Left lung (tissue), 10 donors: Measurements from ENCODE around the gene KIAA1671. TPM values are rescaled to one million over a fixed set of nuclear protein-coding genes. Genes with fewer than 3 reads are reported as not detected.

ENCODE experiments used
- ATAC-seq: fragments of 200-7000 bp; cut with Tn5 transposase; one replicate; pipeline ENCODE4 v1.9.1; 2020; ENCODE audit warnings: moderate library complexity
- DNase-seq, 4 donors: peaks; one replicate each; pipeline ENCODE4 v3.0.0-alpha.2; 2013 to 2020
- H3K27ac ChIP-seq, 2 donors: fragments of 200-600 bp; sonication (generic) in 1 of 2; one replicate each; pipeline versions ENCODE4 v1.5.0 to v1.8.0; 2020 to 2021
- H3K27me3 ChIP-seq, 2 donors: fragments of 200-600 bp; sonication (generic) in 1 of 2; one replicate each; pipeline versions ENCODE4 v1.5.0 to v1.8.0; 2020 to 2021
- H3K36me3 ChIP-seq, 2 donors: fragments of 200-600 bp; sonication (generic) in 1 of 2; one replicate each; pipeline versions ENCODE4 v1.5.0 to v1.8.0; 2020 to 2021
- H3K4me1 ChIP-seq, 2 donors: fragments of 200-600 bp; one replicate each; pipeline ENCODE4 v1.8.0; 2021
- H3K4me3 ChIP-seq, 2 donors: fragments of 200-600 bp; sonication (generic) in 1 of 2; one replicate each; pipeline versions ENCODE4 v1.5.0 to v1.8.0; 2020 to 2021; ENCODE audit warnings: mild to moderate bottlenecking in 1 of 2
- H3K9me3 ChIP-seq, 2 donors: fragments of 200-600 bp; sonication (generic) in 1 of 2; one replicate each; pipeline versions ENCODE4 v1.5.0 to v1.8.0; 2020 to 2021
- intact Hi-C, 2 donors: fragments of 100-400 bp; cut with DNase I; formaldehyde crosslinking; loops; one replicate each; pipeline versions ENCODE4 v1.11.2 to v1.14.2; 2022
- polyA plus RNA-seq, 6 donors: library from polyadenylated mRNA; unstranded; fragments of 120-200 nt; gene quantifications; one replicate each; pipeline ENCODE4 v1.2.1, GENCODE V29; 2013; ENCODE audit not compliant: insufficient read length in 6 of 6
- total RNA-seq, 2 donors: library from RNA; stranded (reverse); fragmentation: NEBNext Ultra II Directional; extraction: Animal tissue kit (Norgen Biotek cat#: 25700); gene quantifications; one replicate each; pipeline ENCODE4 v1.2.1, GENCODE V29; 2021
- TF ChIP-seq, protein P1 (sequence below), 2 donors: fragments of 200-600 bp; sonication (generic) in 1 of 2; IDR thresholded peaks; one replicate each; pipeline versions ENCODE4 v1.5.0 to v1.8.0; 2021; ENCODE audit warnings: antibody characterized with exemption in 2 of 2
- donor health status: DM: no; HTN: yes; CAD: no.
- donor health status: DM: no; HTN: no; CAD: no.

Gene KIAA1671
- total and polyA plus RNA-seq, 8 donors: 19.4 to 35.0 (median 23.4) TPM

DNA sequence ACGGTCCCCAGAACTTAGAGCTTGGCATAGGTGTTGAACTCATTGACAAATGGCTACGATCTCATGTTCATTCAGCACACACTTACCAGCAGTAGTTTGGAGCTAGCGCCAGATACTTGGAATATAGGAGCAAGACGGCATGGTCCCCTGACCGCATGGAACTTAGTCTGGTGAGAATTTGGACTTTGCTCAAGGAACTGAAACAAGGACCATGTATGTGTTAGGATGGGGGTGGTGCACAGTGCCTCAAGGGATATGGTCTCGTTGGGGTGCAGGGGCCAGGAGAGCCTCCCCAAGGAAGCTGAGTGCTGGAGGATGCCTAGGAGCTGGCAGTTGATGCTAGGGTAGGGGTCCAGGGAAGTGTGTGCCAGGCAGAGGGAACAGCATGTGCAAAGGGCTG lies 119.2 kb downstream of the KIAA1671 start:
- ATAC-seq (no peak), DNase-seq (no peak)
- TF ChIP-seq, protein P1, sequence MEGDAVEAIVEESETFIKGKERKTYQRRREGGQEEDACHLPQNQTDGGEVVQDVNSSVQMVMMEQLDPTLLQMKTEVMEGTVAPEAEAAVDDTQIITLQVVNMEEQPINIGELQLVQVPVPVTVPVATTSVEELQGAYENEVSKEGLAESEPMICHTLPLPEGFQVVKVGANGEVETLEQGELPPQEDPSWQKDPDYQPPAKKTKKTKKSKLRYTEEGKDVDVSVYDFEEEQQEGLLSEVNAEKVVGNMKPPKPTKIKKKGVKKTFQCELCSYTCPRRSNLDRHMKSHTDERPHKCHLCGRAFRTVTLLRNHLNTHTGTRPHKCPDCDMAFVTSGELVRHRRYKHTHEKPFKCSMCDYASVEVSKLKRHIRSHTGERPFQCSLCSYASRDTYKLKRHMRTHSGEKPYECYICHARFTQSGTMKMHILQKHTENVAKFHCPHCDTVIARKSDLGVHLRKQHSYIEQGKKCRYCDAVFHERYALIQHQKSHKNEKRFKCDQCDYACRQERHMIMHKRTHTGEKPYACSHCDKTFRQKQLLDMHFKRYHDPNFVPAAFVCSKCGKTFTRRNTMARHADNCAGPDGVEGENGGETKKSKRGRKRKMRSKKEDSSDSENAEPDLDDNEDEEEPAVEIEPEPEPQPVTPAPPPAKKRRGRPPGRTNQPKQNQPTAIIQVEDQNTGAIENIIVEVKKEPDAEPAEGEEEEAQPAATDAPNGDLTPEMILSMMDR (IDR thresholded peaks at IDR 0.05): no peak
- intact Hi-C loops: no loop called here
- H3K36me3 ChIP-seq: no peaks in the 10 kb centered on the region
- H3K27me3 ChIP-seq: peaks cover 0 to 12% of the 10 kb centered on the region in 2 donors
- no peak overlapping the region for H3K4me3 ChIP-seq
- peaks cover 9 to 12% of the 10 kb centered on the region in 2 donors for H3K4me1 ChIP-seq
- no peaks in the 10 kb centered on the region for H3K9me3 ChIP-seq
- no peak overlapping the region for H3K27ac ChIP-seq

- no peak overlapping the region for H3K27ac ChIP-seq
- H3K4me1 ChIP-seq: peaks cover 9 to 12% of the 10 kb centered on the region in 2 donors
- H3K36me3 ChIP-seq: no peaks in the 10 kb centered on the region
- H3K27me3 ChIP-seq: peaks cover 0 to 12% of the 10 kb centered on the region in 2 donors
- no peaks in the 10 kb centered on the region for H3K9me3 ChIP-seq
- ATAC-seq (no peak), DNase-seq (no peak)
- H3K4me3 ChIP-seq: no peak overlapping the region
- TF ChIP-seq, protein P1 (IDR thresholded peaks at IDR 0.05): no peak
- intact Hi-C loops: no loop called here
Measured at GRCh38 chr22:25072406-25072805, 119.9 kb downstream of the KIAA1671 start.

- Histone ChIP-seq H3K36me3 (no peaks in the 10 kb centered on the region), H3K9me3 (no peaks in the 10 kb centered on the region), H3K27me3 (no peaks in the 10 kb centered on the region), H3K27ac (no peak overlapping the region), H3K4me1 (no peaks in the 10 kb centered on the region), H3K4me3 (no peak overlapping the region)
- ATAC-seq (no peak), DNase-seq (no peak)
- intact Hi-C loops: no loop called here
- TF ChIP-seq, protein P1 (IDR thresholded peaks at IDR 0.05): no peak
Measured at GRCh38 chr22:25076336-25076735, 123.8 kb downstream of the KIAA1671 start.

DNA sequence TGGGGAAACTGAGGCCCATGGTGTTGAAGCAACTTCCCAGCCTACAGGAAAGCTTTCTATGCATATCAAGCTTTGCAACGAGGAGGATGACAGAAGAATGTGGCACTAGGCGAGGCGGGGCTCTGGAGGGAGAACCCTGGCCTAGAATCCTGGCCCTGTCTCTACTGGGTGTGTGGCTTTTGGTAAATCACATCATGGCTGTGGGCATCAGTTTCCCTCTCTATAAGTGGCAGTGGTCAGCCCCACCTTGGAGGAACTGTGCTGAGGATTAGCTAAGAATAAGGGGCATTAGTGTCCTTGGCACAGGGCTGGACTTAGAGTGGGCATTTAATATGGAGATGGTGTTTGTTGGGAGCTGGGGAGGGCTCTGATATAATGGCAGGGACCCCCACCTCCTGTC lies 124.5 kb downstream of the KIAA1671 start:
- intact Hi-C loops: no loop called here
- no peaks in the 10 kb centered on the region for H3K9me3 ChIP-seq
- no peak overlapping the region for H3K27ac ChIP-seq
- TF ChIP-seq, protein P1 (IDR thresholded peaks at IDR 0.05): no peak
- no peaks in the 10 kb centered on the region for H3K27me3 ChIP-seq
- H3K4me1 ChIP-seq: no peaks in the 10 kb centered on the region
- no peak for ATAC-seq
- no peak for DNase-seq
- no peaks in the 10 kb centered on the region for H3K36me3 ChIP-seq
- no peak overlapping the region for H3K4me3 ChIP-seq

DNA sequence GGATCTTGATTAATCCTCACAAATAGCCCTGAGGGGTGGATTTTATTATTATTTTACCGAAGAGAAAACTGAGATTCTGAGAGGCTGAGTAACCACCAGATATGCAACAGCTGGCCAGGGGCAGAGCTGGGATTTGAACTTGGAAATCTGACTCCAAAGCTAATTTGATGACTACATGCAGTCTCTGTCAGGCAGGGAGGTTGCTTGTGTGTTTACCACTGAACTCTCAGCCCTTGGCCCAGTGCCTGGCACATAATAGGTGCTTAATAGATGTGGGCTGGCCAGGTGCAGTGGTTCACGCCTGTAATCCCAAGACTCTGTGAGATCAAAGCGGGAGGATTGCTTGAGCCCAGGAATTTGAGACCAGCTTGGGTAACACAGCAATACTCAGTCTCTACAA lies 125.4 kb downstream of the KIAA1671 start:
- DNase-seq (no peak), ATAC-seq (no peak)
- H3K4me3 ChIP-seq: no peak overlapping the region
- H3K9me3 ChIP-seq: no peaks in the 10 kb centered on the region
- H3K4me1 ChIP-seq: no peaks in the 10 kb centered on the region
- no peak overlapping the region for H3K27ac ChIP-seq
- TF ChIP-seq, protein P1 (IDR thresholded peaks at IDR 0.05): no peak
- H3K27me3 ChIP-seq: no peaks in the 10 kb centered on the region
- intact Hi-C loops: no loop called here
- no peaks in the 10 kb centered on the region for H3K36me3 ChIP-seq
